Endometrium (tissue), 2 donors: ENCODE data around the gene RAB20.

Experiments
- FAIRE-seq: peaks from 2 replicates; lab custom pipeline; 2012; peaks lifted over from hg19 to GRCh38; lab: Jason Lieb, UNC
- donor health status: control.
- donor health status: control.

The RAB20 gene

GRCh38 chr13:110528371-110528770 is 33.2 kb downstream of the RAB20 start:
- FAIRE-seq = no peak

DNA sequence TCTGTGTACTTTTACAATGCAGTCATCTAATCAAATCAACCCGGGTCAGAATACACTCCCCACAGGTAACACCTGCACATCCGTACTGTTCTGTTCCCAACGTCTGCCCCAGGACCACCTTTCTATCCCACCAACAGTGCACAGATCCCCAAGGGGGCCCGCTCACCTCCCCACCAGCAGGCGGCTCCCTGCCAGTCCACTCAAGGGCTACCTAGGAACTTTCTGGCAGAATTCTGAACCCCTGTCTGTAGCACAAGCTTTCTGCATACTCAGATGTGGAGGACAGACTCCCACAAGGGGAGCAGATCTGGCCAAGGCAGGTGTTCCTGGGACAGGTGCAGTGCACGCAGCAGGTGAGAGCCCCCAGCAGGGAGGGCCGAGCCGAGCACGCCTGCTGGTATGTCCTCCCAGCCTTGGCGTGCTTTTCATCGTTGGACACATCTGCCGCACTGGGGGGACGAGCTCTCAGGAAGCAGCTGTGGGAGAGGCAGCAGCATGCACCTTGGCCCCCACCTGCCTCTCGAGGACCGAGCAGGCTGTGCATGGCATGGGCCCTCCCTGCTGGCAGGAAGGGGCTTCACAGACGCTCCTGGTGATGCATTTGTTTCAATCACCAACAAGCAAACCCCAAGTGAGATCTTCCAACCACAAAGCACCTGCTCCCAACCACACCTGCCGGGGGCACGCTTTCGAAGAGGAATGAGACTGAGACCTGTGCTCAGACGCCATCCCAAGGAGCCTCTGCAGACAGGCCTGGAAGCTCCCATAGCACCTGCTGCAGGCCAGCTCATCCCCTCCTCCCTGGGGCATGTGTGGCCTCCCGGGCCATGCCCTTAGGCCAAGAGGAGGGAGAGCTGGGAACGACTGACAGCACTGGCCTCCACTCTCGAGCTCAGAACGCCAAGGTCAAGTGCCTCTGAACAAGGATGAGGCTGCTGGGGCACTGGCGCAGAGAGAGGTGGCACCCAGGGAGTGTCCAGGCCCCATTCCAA is 35.9 kb downstream of the RAB20 start:
- no peak for FAIRE-seq

GRCh38 chr13:110524541-110525257 is 36.8 kb downstream of the RAB20 start:
- no peak for FAIRE-seq

GRCh38 chr13:110523838-110524540 is 37.5 kb downstream of the RAB20 start:
- no peak for FAIRE-seq

- FAIRE-seq = no peak
Measured at GRCh38 chr13:110523180-110523579, 38.3 kb downstream of the RAB20 start.

DNA sequence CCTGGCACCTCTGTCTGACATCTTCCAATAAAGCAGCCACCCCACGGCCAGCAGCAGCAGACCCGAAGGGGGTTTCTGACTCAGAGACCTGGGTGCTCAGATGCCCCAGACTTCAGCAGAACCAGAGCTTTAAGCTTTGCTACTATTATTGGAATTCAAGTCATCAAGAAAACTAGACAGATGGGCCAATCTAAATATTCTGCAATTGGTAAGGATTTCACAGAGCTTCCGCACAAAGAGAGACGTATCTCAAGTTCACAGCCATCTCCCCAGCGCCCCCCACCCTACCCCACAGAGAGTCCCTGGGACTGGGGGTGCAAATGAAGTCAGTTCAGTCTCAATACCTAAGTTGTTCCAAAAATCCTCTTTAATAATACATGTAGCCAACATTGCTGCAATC is 38.8 kb downstream of the RAB20 start:
- FAIRE-seq = no peak

- FAIRE-seq = no peak
Measured at GRCh38 chr13:110521946-110522345, 39.6 kb downstream of the RAB20 start.

GRCh38 chr13:110521296-110521680 is 40.2 kb downstream of the RAB20 start:
- FAIRE-seq = no peak

DNA sequence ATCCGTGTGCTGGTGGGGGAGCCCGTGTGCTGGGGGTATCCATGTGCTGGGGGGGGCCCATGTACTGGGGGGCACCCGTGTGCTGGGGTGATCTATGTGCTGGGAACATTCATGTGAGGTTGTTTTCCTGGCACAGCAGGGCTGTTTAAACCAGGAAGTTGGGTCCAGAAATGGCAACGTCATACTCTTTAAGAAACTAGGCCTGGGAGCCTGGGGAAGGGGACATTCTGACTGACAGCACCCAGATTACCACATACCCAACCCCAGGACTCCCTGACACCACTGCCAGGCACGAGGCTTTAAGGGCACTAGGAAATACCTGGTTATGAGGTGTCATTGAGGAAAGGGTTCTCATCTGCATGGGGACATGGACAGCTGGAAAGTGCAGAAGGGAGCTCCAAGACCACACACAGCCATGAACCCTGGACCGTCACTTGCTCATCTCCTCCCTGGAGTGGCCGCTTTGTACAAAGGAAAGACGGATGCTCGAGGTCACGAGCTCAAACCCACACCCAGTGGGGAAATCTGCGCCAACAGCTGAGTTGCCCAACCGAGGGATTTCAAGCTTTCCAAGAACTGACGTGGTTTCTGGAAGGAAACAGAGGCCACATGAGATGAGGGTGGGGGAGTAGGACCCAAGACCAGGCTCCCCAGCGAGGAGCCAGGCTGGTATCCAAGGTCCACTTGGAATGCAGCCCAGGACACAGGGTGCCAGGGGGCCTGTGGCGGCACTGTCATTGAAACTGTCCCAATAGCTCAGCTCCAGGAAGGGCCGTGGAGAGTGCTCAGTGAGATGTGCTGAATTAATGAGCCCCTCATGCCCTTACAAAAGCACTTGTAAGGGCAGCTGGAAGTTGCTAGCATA is 40.9 kb downstream of the RAB20 start:
- no peak for FAIRE-seq

DNA sequence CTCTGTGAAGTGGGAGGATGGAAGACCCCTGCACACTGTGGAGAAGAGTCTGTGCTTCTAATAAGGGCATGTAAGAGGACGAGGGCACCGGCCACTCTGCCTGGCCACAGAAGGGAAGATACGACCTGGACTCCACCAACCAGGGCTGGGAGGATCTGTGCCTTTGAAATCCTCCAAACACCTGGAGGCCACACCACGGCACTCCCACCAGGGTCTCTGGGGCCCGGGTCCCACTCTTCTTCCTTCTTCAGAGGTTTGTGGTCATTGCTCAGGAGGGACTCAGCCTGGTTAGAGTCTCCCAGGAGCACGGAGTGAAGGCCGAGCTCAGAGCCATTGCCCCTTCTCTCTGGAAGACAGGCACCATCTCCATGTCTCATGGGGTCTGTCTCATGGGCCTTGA is 42.0 kb downstream of the RAB20 start:
- no peak for FAIRE-seq

GRCh38 chr13:110519046-110519445 is 42.5 kb downstream of the RAB20 start:
- no peak for FAIRE-seq

- no peak for FAIRE-seq
Measured at GRCh38 chr13:110518571-110518970, 43.0 kb downstream of the RAB20 start.

DNA sequence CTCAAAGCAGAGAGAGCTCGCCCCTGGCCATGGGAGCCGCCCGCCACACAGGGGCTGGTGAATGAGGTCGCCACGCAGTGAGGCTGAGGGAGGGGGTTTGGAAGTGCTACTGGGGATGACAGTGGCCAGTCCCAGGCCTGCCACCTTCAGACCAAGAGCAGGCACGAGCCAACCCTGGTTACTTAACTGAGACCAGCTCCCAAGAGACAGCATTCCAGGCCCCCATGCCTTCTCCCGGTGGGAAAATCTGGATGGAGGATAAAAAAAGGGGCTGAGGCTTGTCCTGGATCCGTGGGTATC is 43.3 kb downstream of the RAB20 start:
- FAIRE-seq = no peak

DNA sequence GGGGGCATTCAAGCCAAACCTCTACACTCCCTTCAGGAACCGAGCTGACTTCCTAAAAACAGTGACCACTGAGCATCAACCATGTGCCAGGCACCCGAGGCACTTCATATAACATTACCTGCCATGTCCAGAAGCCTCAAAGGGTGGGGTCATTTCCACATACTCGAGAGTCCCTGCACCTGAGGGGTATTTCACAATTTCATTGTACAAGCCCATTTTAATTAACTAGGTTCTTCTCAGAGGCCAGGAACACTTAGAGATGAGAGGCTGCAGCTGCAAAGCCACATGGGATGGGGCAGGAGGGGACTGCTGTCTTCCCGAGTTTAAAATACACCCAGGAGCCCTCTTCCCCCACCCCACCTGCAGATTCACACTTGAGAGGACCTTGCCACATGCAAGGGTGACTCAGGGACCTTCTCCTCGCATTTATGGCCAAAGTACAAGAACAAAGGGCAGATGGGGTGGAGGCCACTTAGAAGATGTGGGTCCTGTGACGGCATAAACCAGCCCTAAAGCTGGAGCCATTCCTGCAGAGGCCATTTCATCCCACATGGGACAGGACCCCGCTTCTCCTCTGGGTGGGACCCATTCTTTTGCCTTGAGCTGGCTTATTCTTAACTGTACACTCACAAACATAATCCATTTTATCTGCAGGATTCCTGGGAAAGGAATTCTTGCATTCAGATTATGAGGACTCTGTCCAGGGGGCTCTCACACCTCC is 43.9 kb downstream of the RAB20 start:
- no peak for FAIRE-seq

- FAIRE-seq = no peak
Measured at GRCh38 chr13:110516500-110516899, 45.0 kb downstream of the RAB20 start.

DNA sequence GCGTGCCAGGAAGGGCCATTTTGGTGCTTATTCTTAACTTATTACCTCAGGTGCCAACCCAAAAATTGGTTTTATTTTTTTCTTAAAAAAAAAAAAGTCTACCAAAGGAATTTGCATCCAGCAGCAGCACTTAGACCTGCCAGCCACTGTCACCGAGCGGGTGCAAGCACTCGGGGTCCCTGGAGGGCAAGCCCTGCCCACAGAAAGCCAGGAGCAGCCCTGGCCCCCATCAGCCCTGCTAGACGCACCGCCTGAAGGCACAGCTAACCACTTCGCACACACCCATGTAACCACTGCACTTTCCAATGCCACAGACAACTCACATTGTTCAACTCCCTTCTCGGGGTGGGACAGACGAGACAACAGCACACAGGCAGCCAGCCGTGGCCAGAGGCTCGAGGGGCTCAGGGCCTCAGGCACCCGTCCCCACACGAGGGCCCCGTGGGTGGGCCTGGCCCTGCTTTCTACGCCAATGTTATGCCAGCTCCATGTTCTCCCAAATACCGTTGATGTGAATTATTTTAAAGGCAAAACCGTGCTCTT is 49.3 kb downstream of the RAB20 start:
- FAIRE-seq = no peak

- no peak for FAIRE-seq
Measured at GRCh38 chr13:110511509-110512181, 49.9 kb downstream of the RAB20 start.

GRCh38 chr13:110509971-110510786 is 51.3 kb downstream of the RAB20 start:
- no peak for FAIRE-seq

DNA sequence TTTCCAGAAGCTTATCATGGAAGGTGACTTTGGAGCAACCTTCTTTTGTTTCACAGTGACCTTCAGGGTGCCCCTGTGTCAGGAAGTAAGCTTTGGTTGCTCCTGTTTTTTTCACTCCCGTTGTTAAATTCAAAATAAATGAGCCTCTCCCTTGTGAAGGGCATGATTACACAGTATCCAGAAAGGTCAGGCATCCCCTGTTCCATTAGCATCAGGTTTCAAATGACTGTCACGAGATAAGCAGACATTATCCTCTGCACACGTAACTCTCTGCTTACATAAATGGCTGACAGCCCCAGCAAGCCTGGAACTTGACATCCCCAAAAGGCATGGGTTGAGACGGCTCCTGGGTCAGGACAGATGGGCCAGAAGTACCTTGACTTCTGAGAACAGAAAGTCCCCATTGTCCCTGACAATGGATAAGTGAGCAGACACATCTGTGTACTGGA is 52.0 kb downstream of the RAB20 start:
- no peak for FAIRE-seq
